CD4-positive, alpha-beta T cell treated with Interleukin-1 beta for 1 hour (primary cell): ENCODE data around the gene PARL.

ENCODE experiments used
- DNase-seq, 2 donors: peaks; one replicate each; pipeline ENCODE4 v3.0.0-alpha.2; 2020 to 2022

PARL gene

DNA sequence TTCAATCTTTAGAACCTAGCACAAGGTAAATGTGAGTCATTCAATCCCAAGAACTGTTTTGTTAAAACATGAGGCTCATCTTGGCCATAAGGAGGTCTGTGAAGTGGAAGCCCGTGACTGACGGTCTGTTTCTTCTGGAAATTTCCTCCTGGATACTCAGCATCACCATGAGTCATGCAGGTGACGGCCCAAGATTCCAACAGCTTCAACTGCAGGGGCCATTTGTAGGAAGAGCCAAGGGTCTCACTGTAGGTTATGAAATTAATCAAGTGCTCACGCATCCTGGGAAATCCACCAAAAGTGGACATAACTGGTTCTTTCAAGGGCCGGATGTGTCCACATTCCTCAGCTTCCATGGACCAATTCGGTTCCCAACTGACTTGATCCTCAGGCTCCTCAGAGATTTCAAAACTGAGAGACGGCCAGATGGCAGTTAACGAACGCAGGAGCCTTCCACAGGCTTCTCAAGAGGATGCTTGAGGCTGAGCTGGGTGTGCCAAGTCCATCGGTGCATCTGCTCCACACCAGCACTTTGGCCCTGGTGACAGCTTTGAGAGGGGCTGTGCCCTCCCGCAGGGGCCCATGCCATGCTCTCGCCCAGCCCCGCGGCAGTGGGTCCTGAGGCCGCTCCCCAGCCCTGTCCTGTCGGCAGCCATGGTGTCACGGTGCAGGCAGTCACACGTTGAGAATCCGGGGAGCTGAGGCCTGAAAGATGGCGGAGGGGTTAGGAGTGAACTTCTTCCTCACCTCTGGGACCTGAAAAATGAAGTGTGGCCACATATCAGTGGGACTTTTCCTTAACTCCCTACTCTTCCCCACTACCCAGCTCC is 67.8 kb downstream of the PARL start:
- no peak for DNase-seq

DNA sequence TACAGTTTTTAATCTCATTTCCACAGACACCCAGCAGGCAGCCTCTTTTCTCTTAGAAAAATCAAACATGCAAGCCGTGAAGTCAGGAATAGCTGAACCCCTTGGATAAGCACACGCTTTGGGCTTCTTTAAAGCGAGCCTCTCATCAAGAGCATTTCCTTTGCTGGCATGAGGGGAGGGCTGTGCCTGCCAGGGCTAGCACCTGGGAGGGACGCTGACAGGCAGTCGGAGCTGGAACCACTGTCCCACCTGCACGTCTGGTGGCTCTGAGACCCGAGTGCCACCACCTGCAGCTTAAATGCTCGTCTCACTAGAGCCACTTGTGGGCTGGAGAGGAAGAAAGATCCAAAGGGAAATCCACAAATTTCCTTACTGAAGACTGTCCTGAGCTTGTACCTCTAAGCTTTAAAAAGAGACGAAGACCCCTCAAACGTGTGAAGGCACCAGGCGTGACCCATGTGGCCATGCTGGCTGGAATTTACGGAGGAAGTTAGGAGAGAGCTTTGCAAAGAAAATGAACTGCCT is 68.7 kb downstream of the PARL start:
- DNase-seq = no peak

DNA sequence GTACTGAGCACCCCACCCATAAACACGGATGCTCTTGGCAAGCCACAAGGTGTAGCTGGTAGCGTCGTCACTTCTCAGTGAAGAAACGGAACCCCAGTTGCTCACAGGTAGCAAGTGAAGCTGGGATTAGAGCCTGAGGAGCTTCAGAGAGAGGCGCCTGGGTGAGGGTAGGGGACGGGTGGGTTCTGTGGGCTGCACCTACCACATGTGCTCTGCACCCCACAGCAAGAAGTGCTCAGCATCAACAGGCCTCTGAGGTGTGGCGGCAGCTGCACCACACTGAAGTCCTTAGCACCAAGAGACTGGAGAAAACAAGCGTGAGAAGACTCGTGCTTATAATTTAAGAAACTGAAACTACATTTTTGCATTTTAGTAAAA is 69.1 kb downstream of the PARL start:
- DNase-seq = peak in 1 of 2 donors; percentile 27

DNA sequence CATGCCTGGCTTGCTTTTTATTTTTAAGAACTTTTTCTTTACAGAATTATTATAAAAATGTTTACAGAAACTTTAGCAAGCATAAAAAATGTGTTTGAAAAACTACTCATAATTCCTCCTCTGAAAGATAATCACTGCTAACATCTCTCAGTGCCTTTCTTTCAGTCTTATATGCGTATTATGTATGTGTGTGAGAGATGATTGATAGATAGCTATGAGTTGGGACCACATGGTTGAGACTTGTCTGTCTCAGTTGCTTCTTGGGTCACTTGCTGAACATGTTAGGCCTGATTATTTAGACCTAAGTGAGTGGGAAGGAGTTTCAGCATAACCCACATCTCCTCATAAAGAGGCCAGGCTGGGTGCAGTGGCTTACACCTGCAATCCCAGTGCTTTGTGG is 70.4 kb downstream of the PARL start:
- no peak for DNase-seq

DNA sequence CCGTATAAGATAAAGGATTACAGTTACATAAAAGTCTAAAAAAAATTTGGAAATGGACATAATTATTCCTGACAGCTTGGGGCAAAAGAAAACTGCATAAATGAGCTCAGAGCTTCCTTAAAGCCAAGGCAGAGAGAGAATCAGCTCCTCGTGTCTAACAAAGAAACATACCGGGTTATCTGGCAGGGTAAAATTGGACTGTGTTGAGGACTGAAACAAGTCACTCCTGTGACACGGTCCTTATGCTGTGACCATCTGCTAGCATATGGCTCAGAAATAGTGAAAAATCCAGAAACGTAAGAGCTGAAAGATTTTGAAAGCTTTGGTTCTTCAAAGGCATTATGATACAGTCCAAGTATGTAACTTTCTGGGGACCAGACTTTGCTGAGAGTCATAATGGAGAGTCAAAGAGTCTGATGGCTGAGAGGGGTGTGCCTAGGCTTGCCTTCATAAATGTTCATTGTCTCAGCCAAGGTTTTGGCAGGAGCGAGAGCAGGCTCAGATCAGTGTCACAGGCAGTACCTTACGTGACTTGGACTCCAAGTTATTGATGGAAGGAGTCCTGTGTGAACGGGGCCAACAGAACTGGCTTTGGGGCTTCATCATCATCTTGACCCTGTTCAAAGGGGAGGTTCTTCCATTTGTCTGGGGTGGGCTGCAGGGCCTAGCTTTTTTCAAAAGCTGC is 71.8 kb downstream of the PARL start:
- DNase-seq = no peak

DNA sequence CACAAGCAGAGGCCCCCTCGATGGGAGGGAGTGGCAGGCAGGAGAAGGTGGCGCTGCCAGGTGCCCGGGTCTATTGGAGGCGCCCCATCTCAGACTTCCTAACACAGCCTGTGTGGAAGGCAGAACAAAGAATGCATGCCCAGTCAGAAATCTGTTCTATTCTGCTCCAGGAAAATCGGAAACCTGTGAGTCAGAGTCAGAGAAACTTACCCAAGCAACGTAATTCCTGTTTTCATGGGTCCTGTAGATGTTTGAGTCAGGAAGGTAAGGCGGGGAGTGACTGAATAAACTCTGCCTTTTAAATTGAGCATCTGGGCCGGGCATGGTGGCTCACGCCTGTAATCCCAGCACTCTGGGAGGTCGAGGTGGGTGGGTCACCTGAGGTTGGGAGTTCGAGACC is 73.0 kb downstream of the PARL start:
- DNase-seq = no peak

DNA sequence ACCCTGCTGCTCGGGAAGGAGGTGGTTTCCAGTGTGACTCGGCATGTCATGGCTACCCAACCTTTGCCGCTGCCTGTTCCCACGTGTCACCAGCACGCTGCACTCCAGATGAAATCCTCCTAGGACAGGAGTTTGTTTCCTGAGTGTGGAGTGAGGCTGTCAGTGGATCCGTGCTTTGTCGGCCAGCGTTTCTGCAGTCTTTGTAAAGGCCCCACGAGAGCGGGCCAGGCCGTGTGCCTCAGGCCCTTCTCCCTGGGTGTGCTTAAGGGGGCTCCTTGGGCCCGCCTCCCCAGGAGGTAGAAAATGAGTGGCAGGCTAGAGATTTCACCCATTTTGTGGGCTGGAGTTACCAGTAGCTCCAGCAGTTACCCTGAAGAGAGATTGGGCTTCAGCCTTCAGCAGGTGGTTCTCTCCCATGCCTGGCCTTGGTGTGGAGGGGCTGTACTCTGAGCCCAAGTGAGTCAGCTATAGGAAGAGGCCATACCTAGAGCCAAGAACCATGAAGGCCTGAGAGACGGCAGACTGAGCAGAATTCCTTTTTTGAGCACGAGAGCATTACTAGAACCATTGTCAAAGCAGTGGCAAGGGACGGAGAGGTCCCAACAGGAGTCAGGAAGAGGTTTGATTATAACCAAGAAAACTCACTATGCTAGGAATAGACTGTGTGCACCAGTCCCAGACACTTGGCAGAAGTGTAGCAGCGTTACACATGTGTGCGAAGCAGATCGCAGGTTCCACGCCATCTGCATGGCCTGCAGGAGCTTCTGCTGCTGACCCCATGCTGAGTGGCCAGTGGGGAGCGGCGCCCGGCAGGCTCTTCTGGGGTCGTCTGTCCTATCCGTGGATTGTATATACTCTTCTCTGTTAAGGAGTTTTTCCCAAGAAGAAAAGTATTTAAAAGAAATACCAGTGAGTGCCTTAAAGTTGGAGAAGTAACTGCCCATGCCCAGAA is 73.8 kb downstream of the PARL start:
- DNase-seq = no peak

DNA sequence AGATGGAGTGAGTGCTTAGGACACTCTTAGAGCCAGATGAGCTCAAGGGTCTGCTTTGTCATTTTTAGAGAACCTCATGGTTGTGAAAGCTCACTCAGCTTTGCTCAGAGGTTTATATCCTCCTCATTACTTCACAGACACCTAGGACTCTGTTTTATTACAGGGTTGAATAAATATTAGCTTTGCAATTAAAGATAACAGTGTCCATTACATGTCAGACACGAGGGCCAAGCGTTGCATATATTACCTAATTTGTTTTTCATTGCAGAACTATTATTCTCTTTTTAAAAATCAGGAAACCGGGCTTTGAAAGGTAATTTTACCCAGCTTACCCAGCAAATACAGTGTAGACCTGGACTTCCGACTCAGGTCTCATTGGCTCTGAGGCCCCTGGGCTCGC is 75.4 kb downstream of the PARL start:
- no peak for DNase-seq

DNA sequence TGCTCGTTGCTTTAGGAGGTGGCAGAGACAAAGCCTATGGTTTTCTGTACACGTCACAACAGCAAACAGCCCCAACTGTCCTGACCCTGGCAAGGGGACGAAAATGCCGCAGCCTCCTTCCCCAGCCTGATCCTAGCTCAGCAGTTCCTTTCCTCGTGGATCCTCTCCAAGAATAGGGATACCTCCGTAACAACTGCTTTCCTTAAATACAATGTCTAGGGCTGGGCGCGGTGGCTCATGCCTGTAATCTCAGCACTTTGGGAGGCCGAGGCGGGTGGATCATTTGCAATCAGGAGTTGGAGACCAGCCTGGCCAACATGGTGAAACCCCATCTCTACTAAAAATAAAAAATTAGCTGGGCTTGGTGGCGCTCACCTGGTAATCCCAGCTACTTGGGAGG is 76.3 kb downstream of the PARL start:
- no peak for DNase-seq

DNA sequence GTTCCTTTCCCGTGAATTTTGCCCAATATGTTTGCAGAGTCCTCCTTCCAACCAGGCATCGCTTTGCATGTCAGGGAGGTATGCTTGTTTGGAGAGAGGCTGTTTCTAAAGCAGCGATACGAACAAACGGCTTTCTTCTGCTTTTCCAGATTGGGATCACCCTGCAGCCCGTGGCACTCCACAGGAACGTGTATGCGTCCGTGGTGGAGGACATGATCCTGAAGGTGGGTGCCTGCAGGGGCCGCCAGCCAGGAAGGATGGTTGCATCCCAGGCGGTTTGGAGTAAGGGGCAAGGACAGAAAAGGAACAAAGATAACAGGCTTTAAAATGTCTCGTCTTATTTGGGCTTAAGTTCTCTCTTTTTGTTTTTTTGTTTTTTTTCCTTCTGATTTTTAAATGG is 76.8 kb downstream of the PARL start:
- DNase-seq = no peak

DNA sequence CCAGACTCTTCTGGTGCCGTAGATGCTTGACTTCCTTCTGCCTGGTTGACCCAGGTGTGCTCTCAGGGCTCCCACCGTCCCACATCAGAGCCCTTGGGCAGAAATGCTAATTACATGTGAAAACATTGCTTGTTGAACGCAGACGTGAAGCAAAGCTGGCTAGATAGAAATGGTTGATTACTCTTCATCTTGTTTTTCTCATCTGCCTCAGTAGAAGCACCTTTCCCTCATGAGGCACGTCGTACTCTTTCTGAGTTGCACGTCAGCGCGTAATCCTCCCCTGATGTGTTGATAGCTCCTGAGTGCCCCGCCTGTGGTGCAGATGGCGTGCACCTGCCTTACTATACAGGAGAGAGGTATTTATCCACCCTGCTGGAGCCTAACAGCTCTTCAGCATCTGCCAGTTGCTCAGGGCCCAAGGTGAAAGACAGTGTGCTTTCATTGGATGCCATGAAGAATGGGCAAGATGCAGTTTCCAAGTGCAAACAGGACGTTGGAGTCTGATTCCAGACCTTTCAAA is 77.4 kb downstream of the PARL start:
- DNase-seq = no peak

DNA sequence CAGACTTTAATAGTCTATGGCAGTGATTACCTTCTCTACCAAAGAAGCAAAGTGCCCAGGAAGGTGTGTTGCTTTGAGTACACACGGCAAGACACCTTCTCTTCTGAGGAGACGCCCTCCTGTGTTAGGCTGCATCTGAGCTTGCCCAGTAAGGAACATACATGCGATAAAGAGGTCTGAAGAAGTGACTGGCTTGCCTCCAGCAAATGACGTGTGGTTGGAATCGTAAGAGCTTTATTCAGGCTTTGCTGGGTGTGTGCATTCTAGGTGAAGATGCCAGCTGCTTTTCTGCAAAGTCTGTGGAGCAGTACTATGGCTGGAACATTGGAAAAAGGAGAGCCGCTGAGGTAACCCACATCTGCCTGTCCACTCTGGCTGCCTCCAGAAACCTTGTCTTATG is 81.7 kb downstream of the PARL start:
- no peak for DNase-seq

DNA sequence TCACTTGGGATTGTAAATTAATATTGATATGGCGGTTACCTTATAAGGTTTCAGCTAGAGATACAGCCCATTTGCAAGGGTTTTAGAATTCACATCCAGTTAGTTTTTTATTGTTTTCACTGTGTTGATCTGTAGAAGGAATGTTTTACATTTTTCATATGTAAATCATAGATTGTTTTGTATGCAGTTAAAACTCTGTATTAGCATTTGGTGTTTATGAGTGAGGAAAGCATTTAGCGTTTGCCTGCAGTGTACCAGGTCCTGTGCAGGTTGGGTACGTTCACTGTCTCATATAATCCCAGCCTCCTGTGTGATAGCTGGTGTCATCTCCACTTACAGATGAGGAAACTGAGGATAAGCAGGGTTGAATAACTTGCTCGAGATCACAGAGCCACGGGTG is 83.1 kb downstream of the PARL start:
- DNase-seq = no peak

DNA sequence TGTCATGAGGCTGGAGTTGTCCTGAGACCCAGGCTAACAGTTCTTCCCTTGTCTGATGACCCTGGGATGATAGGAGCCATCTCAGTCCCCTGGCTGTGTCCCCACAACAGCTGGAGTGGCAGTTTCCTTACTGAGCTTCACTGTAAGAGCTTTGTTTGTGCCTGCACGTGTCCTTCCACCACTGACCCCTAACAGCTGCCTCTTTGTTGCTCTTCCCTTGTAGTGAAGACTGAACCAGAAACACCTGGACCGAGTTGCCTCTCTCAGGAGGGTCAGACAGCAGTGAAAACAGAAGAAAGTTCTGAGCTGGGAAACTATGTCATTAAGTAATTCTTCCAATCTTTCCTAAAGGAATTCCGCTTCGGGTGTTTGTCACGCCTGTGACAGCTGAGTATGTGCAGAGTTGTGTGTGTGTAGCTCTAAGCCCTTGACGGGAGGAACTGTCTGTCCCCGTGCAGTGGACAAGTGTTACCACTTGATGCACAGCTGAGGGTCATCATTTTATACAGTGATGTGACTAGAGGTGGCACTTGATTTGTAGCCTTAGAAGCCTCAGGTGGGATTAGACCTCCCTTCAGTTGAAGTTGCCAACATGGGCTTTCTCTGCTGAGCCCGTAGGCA is 84.3 kb downstream of the PARL start:
- no peak for DNase-seq

DNA sequence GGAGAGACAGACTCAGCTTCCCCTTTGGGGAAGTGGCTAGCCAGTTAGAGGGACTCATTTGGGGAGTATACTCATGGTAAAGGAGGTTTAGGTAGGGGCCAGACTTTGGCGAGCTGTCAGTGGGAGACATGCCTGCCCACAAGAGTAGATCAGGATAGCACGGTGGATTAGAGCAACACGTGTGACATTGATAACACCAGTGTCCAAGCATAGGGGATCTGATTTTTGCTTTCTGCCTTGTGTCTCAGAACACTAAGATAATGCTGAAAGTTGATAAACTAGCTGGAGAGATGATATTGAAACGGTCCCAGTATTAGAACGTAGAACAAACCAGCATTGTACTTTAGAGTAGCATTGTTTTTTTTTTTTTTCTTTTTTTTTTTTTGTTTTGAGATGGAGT is 85.2 kb downstream of the PARL start:
- no peak for DNase-seq

DNA sequence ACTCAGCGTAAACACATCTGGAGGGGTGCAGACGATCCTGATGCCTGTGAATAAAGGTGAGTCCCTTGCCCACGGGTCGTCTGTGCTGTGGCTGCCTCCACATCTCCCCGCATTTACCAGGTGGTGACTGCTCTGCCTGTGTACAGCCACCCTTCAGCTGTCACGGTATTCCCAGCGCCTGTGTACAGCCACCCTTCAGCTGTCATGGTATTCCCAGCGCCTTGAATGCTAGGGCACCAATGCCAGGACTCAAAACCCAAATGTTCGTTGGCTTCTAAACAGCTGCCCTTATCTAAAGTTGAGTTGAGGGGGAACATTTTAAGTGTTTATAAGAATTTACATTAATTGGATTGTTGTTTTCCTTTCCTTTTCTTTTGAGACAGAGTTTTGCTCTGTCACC is 86.7 kb downstream of the PARL start:
- DNase-seq = no peak

DNA sequence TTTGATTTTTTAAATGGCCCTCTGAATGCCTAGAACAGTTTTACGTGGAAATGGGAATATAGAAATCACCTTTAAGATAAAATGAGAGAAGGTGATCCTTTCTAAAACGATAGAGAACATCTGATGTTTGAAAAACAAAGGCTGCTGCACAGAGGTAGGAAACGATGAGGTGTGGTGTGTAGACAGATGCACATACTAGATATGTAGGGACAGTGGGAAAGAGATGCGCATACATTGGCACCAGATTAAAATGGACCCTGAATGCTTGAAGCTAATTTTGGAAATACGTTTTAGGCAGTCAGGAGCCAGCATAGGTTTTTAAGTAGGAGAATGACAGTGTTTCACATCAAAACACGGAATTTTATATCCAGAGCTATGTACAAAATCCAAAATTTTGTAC is 88.3 kb downstream of the PARL start:
- DNase-seq = no peak

DNA sequence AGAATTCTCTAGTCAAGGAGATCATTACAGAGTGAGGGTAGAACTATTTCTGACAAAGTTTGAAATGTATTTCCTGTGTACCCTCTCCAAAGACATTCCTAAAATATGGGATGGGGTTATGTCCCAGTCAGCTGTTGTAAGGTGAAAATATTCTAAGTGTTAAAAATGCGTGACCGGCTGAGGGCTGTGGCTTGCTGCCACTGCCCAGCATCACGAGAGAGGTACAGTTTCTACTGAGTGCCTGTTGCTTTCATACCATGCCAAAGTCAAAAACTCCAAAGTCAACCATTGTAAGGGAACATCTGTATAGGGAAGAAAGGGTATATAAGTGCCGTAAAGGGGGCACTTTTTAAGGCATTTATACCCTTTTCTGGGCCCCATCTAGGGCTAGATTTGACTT is 90.2 kb downstream of the PARL start:
- DNase-seq = no peak

DNA sequence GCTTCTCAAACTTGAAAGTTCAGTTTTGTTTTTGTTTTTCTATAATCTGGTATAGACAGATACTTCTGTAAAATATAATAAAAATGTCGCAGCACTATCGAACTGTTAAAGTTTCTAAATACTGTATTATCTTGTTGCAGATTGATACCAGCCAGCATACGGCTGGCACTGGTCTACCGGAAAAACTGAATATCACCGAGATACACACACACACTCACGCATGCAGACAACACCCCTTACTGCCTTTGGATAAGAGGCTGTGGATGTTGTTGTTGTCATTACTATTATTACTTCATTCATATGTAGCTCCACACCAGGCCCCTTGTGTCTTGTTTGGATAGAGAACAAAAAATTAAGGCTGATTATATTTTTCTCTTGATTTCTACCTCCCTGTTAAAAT is 91.7 kb downstream of the PARL start:
- DNase-seq = no peak

DNA sequence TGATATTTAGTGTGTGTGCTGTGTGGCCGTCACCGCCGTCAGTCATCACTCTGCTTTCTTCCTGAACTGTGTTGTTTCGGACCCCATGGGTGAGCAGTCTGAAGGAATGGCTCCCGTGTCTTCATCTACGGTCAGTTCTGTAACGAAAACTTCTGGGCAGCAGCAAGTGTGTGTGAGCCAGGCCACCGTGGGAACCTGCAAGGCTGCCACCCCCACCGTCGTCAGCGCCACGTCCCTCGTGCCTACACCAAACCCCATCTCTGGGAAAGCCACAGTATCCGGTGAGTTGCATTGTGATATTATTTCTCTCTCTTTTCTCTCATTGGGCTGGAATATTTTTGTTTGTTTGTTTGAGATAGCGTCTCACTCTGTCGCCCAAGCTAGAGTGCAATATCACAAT is 94.0 kb downstream of the PARL start:
- DNase-seq = no peak

DNA sequence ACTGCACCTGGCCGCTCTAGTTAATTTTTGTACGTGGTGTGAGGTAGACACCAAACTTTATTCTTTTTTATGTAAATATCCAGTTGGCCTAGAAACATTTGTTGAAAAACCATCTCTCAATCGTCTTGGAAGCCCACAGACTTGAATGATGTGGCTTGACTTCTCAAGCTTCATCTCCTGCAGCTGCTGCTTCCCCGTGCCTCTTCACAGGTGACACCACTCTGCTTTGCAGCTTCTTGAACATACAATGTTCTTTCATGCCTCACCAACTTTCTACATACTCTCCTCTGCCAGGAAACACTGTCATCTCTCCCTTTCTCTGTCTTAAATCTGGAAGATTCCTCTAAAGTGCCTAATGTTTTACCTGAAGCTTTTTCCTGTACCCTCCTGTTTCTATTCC is 94.9 kb downstream of the PARL start:
- DNase-seq = no peak

DNA sequence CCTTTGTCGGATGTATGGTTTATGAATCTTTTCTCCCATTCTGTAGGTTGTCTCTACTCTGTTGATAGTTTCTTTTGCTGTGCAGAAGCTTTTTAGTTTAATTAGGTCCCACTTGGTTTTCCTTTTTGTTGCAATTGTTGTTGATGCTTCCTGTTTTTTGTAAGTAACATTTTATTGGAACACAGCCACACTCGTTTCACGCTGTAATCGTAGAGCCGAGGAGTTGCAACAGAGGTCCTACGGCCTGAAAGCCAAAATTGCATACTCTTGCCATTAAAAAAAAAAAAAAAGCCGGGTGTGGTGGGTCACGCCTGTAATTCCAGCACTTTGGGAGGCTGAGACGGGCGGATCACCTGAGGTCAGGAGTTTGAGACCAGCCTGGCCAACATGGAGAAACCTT is 100.2 kb downstream of the PARL start:
- DNase-seq = peak in 1 of 2 donors; percentile 12
